Measurements from ENCODE around the gene SPRR4.

Gene SPRR4

DNA sequence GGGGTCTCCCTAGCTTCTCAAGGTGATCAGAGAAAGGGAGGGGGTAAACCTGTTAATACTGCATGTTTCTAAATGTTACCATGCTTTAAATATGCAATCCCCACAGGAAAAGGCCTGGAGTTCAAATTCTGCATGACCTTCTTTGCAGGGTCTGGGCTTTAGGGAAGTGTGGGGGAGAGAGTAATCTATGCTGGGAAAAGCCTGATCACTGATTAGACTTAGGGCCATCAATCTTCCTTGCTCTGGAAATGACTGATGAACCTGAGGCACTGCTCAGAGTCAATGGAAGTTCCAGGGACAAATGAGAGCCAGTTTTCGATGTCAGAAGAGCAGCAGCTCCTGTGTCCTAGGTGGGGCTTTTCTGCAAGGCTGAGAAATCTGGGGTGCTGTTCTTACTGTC is 10.2 kb downstream of the SPRR4 start:
- no peak for DNase-seq
- no CpG with 5 or more reads among the region's 1 CpG for WGBS (ENCODE audit: extremely low coverage, insufficient coverage, insufficient read length)
- H3K27ac ChIP-seq (ENCODE audit: low read depth, low read length): no peak overlapping the region
- H4K8ac ChIP-seq (ENCODE audit: low read depth, low read length): no peak overlapping the region
- H3K79me1 ChIP-seq (ENCODE audit: low read length): no peaks in the 10 kb centered on the region
- H2BK12ac ChIP-seq (ENCODE audit: low read length): no peak overlapping the region
- H3K36me3 ChIP-seq (ENCODE audit: control insufficient read depth in 1 of 2, insufficient read depth in 2 of 2, low read length in 2 of 2): no peaks in the 10 kb centered on the region
- no peak overlapping the region for H3K18ac ChIP-seq (ENCODE audit: low read length)
- no peak overlapping the region for H4K91ac ChIP-seq (ENCODE audit: low read depth, low read length)
- no peak overlapping the region for H2AFZ ChIP-seq (ENCODE audit: insufficient read depth, low read length, poor library complexity)
- no peak overlapping the region for H3K4ac ChIP-seq (ENCODE audit: low read depth, low read length)
- H4K12ac ChIP-seq (ENCODE audit: low read depth, low read length): no peak overlapping the region
- no peak overlapping the region for H3K14ac ChIP-seq (ENCODE audit: low read length)
- H3K27me3 ChIP-seq (ENCODE audit: insufficient read depth, low read length): no peaks in the 10 kb centered on the region
- H3K23ac ChIP-seq (ENCODE audit: low read length): no peak overlapping the region
- no peaks in the 10 kb centered on the region for H3K79me2 ChIP-seq (ENCODE audit: control insufficient read depth, insufficient read depth, low read length, poor library complexity)
- H3K9me3 ChIP-seq (ENCODE audit: insufficient read depth, low read depth, low read length): peaks cover 2% of the 10 kb centered on the region
- no peak overlapping the region for H3K4me2 ChIP-seq (ENCODE audit: low read length)
- no peak overlapping the region for H3K9ac ChIP-seq (ENCODE audit: low read length)
- no peak overlapping the region for H2BK120ac ChIP-seq (ENCODE audit: insufficient read depth, low read length, poor library complexity)
- no peak overlapping the region for H2BK5ac ChIP-seq (ENCODE audit: low read depth, low read length, poor library complexity)
- no peaks in the 10 kb centered on the region for H3K4me1 ChIP-seq (ENCODE audit: control insufficient read depth in 1 of 2, insufficient read depth in 2 of 2, low read length in 2 of 2)
- H2AK5ac ChIP-seq (ENCODE audit: low read length): no peak overlapping the region
- no peak overlapping the region for H3K4me3 ChIP-seq (ENCODE audit: low read depth, low read length)

GRCh38 chr1:152981146-152981871 is 10.9 kb downstream of the SPRR4 start:
- no peak overlapping the region for H3K27ac ChIP-seq (ENCODE audit: low read depth, low read length)
- no CpG with 5 or more reads among the region's 6 CpGs for WGBS (ENCODE audit: extremely low coverage, insufficient coverage, insufficient read length)

DNA sequence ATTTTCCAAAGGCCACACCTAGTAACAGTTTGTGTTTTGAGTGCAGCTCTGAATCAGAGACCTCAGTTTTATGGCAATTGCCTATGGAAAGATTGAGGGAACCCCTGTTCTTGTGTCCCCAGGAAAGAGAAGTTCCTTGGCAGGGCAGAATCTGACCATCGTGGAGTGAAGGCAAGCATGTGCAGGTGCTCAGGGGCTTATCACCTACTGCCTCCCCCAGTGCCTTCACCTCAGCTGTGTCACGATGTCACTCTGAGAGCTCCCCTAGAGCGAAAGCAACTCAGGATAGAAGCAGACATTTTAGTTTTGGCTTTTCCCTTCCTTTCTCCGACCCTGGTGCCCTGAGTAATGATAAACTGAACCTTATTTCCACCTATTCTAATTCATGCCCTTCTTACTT is 11.6 kb downstream of the SPRR4 start:
- Histone ChIP-seq H4K91ac (ENCODE audit: low read depth, low read length) (no peak overlapping the region), H3K4me3 (ENCODE audit: low read depth, low read length) (no peak overlapping the region), H2AFZ (ENCODE audit: insufficient read depth, low read length, poor library complexity) (no peak overlapping the region), H3K4me2 (ENCODE audit: low read length) (no peak overlapping the region), H2BK5ac (ENCODE audit: low read depth, low read length, poor library complexity) (no peak overlapping the region), H2BK120ac (ENCODE audit: insufficient read depth, low read length, poor library complexity) (no peak overlapping the region), H4K12ac (ENCODE audit: low read depth, low read length) (no peak overlapping the region), H4K8ac (ENCODE audit: low read depth, low read length) (no peak overlapping the region), H3K79me1 (ENCODE audit: low read length) (no peaks in the 10 kb centered on the region), H3K14ac (ENCODE audit: low read length) (no peak overlapping the region), H3K4me1 (ENCODE audit: control insufficient read depth in 1 of 2, insufficient read depth in 2 of 2, low read length in 2 of 2) (no peaks in the 10 kb centered on the region), H3K27ac (ENCODE audit: low read depth, low read length) (no peak overlapping the region), H3K9ac (ENCODE audit: low read length) (no peak overlapping the region), H3K27me3 (ENCODE audit: insufficient read depth, low read length) (no peaks in the 10 kb centered on the region), H3K18ac (ENCODE audit: low read length) (no peak overlapping the region), H2AK5ac (ENCODE audit: low read length) (no peak overlapping the region), H2BK12ac (ENCODE audit: low read length) (no peak overlapping the region), H3K79me2 (ENCODE audit: control insufficient read depth, insufficient read depth, low read length, poor library complexity) (no peaks in the 10 kb centered on the region), H3K4ac (ENCODE audit: low read depth, low read length) (no peak overlapping the region), H3K9me3 (ENCODE audit: insufficient read depth, low read depth, low read length) (peaks cover 2% of the 10 kb centered on the region), H3K36me3 (ENCODE audit: control insufficient read depth in 1 of 2, insufficient read depth in 2 of 2, low read length in 2 of 2) (no peaks in the 10 kb centered on the region), H3K23ac (ENCODE audit: low read length) (no peak overlapping the region)
- WGBS (ENCODE audit: extremely low coverage, insufficient coverage, insufficient read length): no CpG with 5 or more reads among the region's 4 CpGs
- no peak for DNase-seq

More at GRCh38 chr1:152981146-152981871, 10.9 kb downstream of the SPRR4 start:
- no peak overlapping the region for H3K4ac ChIP-seq (ENCODE audit: low read depth, low read length)
- H2BK5ac ChIP-seq (ENCODE audit: low read depth, low read length, poor library complexity): no peak overlapping the region
- H3K27me3 ChIP-seq (ENCODE audit: insufficient read depth, low read length): no peaks in the 10 kb centered on the region
- H4K12ac ChIP-seq (ENCODE audit: low read depth, low read length): no peak overlapping the region
- H3K4me3 ChIP-seq (ENCODE audit: low read depth, low read length): no peak overlapping the region
- H3K36me3 ChIP-seq (ENCODE audit: control insufficient read depth in 1 of 2, insufficient read depth in 2 of 2, low read length in 2 of 2): no peaks in the 10 kb centered on the region
- H4K91ac ChIP-seq (ENCODE audit: low read depth, low read length): no peak overlapping the region
- no peak overlapping the region for H2BK12ac ChIP-seq (ENCODE audit: low read length)
- H2BK120ac ChIP-seq (ENCODE audit: insufficient read depth, low read length, poor library complexity): no peak overlapping the region
- no peak overlapping the region for H3K18ac ChIP-seq (ENCODE audit: low read length)
- no peak for DNase-seq
- H3K4me1 ChIP-seq (ENCODE audit: control insufficient read depth in 1 of 2, insufficient read depth in 2 of 2, low read length in 2 of 2): no peaks in the 10 kb centered on the region
- no peak overlapping the region for H3K4me2 ChIP-seq (ENCODE audit: low read length)
- no peak overlapping the region for H2AFZ ChIP-seq (ENCODE audit: insufficient read depth, low read length, poor library complexity)
- H3K14ac ChIP-seq (ENCODE audit: low read length): no peak overlapping the region
- H3K9ac ChIP-seq (ENCODE audit: low read length): no peak overlapping the region
- no peaks in the 10 kb centered on the region for H3K79me2 ChIP-seq (ENCODE audit: control insufficient read depth, insufficient read depth, low read length, poor library complexity)
- H3K23ac ChIP-seq (ENCODE audit: low read length): no peak overlapping the region
- no peak overlapping the region for H2AK5ac ChIP-seq (ENCODE audit: low read length)
- H3K9me3 ChIP-seq (ENCODE audit: insufficient read depth, low read depth, low read length): peaks cover 2% of the 10 kb centered on the region
- H3K79me1 ChIP-seq (ENCODE audit: low read length): no peaks in the 10 kb centered on the region
- no peak overlapping the region for H4K8ac ChIP-seq (ENCODE audit: low read depth, low read length)

DNA sequence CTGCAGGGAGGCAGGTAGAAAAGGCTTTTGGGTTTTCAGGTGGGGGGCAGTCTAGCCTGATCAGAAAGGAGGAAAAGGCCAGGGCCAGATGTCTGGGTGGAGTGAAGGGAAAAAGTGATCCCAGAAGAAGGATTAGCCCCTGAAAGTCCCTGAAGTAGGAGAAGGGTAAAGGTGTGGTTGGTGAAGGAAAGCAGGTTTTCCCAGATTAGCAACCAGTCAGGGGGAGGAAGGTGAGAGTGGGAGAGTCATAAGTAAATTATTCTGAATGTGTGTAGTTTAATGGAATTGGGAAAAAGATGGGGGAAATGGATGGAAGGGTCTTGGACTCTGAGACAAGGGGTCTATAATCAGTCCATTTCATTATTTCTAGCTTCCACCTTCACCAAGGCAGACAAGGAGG is 12.8 kb downstream of the SPRR4 start:
- Histone ChIP-seq H3K79me2 (ENCODE audit: control insufficient read depth, insufficient read depth, low read length, poor library complexity) (no peaks in the 10 kb centered on the region), H4K91ac (ENCODE audit: low read depth, low read length) (no peak overlapping the region), H2BK12ac (ENCODE audit: low read length) (no peak overlapping the region), H4K12ac (ENCODE audit: low read depth, low read length) (no peak overlapping the region), H3K27me3 (ENCODE audit: insufficient read depth, low read length) (no peaks in the 10 kb centered on the region), H4K8ac (ENCODE audit: low read depth, low read length) (no peak overlapping the region), H3K9ac (ENCODE audit: low read length) (no peak overlapping the region), H3K23ac (ENCODE audit: low read length) (no peak overlapping the region), H3K14ac (ENCODE audit: low read length) (no peak overlapping the region), H2BK5ac (ENCODE audit: low read depth, low read length, poor library complexity) (no peak overlapping the region), H3K9me3 (ENCODE audit: insufficient read depth, low read depth, low read length) (peaks cover 2% of the 10 kb centered on the region), H3K36me3 (ENCODE audit: control insufficient read depth in 1 of 2, insufficient read depth in 2 of 2, low read length in 2 of 2) (no peaks in the 10 kb centered on the region), H3K4ac (ENCODE audit: low read depth, low read length) (no peak overlapping the region), H2AK5ac (ENCODE audit: low read length) (no peak overlapping the region), H3K4me3 (ENCODE audit: low read depth, low read length) (no peak overlapping the region), H3K79me1 (ENCODE audit: low read length) (no peaks in the 10 kb centered on the region), H3K4me2 (ENCODE audit: low read length) (no peak overlapping the region), H3K18ac (ENCODE audit: low read length) (no peak overlapping the region), H3K4me1 (ENCODE audit: control insufficient read depth in 1 of 2, insufficient read depth in 2 of 2, low read length in 2 of 2) (no peaks in the 10 kb centered on the region), H2AFZ (ENCODE audit: insufficient read depth, low read length, poor library complexity) (no peak overlapping the region), H3K27ac (ENCODE audit: low read depth, low read length) (no peak overlapping the region), H2BK120ac (ENCODE audit: insufficient read depth, low read length, poor library complexity) (no peak overlapping the region)
- no peak for DNase-seq
